GM23338 (cell line): Measurements from ENCODE around the gene CFAP77. TPM values are rescaled to one million over a fixed set of nuclear protein-coding genes. Genes with fewer than 3 reads are reported as not detected.

Experiments
- ATAC-seq: fragments of 200-7000 bp; cut with Tn5 transposase; 3 replicates; pipeline ENCODE4 v1.9.1; 2020
- DNase-seq: peaks from one replicate; pipeline ENCODE4 v3.0.0-alpha.2; 2015; ENCODE audit warnings: low spot score
- H2AFZ ChIP-seq: fragments of 200-600 bp; sonication (generic); 2 replicates; pipeline ENCODE4 v1.8.0; 2016; ENCODE audit warnings: antibody characterized with exemption, mild to moderate bottlenecking, moderate library complexity
- H3F3A ChIP-seq: fragments of 200-600 bp; sonication (generic); replicated peaks from 2 replicates; pipeline ENCODE4 v1.8.0; 2017; ENCODE audit warnings: antibody characterized with exemption, mixed run types, low read depth
- H3K27ac ChIP-seq: fragments of 200-600 bp; sonication (generic); 2 replicates; pipeline ENCODE4 v1.6.1; 2016; ENCODE audit warnings: low read depth
- H3K27me3 ChIP-seq: fragments of 200-600 bp; sonication (generic); 2 replicates; pipeline ENCODE4 v1.8.0; 2016; ENCODE audit warnings: mild to moderate bottlenecking, mixed run types, moderate library complexity; ENCODE audit not compliant: insufficient read depth
- H3K36me3 ChIP-seq: fragments of 200-600 bp; sonication (generic); 2 replicates; pipeline ENCODE4 v1.8.0; 2016; ENCODE audit warnings: mild to moderate bottlenecking; ENCODE audit not compliant: insufficient read depth
- H3K4me1 ChIP-seq: fragments of 200-600 bp; sonication (generic); 2 replicates; pipeline ENCODE4 v1.8.0; 2016; ENCODE audit warnings: mild to moderate bottlenecking, moderate library complexity; ENCODE audit not compliant: insufficient read depth
- H3K4me2 ChIP-seq: fragments of 200-600 bp; sonication (generic); 2 replicates; pipeline ENCODE4 v1.7.1; 2017; ENCODE audit warnings: mixed run types
- H3K4me3 ChIP-seq: fragments of 200-600 bp; sonication (generic); 2 replicates; pipeline ENCODE4 v1.6.1; 2016; ENCODE audit warnings: mixed run types
- H3K79me2 ChIP-seq: fragments of 200-600 bp; sonication (generic); replicated peaks from 2 replicates; pipeline ENCODE4 v1.8.0; 2017; ENCODE audit warnings: mild to moderate bottlenecking; ENCODE audit not compliant: insufficient read depth
- H3K9me2 ChIP-seq: fragments of 200-600 bp; sonication (generic); 2 replicates; pipeline ENCODE4 v1.8.0; 2017; ENCODE audit not compliant: insufficient read depth
- H4K20me1 ChIP-seq: fragments of 200-600 bp; sonication (generic); replicated peaks from 2 replicates; pipeline ENCODE4 v1.8.0; 2017; ENCODE audit warnings: mild to moderate bottlenecking; ENCODE audit not compliant: insufficient read depth
- H3K27ac Mint-ChIP-seq: 2 replicates; pipeline ENCODE4 v1.8.0; 2020; ENCODE audit warnings: inconsistent platforms, mild to moderate bottlenecking, moderate library complexity, mixed read lengths
- H3K27me3 Mint-ChIP-seq: 3 replicates; pipeline ENCODE4 v1.8.0; 2022; ENCODE audit warnings: low read depth, mild to moderate bottlenecking, moderate library complexity, mixed read lengths, inconsistent platforms; ENCODE audit not compliant: insufficient read depth, poor library complexity
- H3K36me3 Mint-ChIP-seq: 3 replicates; pipeline ENCODE4 v1.8.0; 2021; ENCODE audit warnings: low read depth, mild to moderate bottlenecking, inconsistent platforms, moderate library complexity, mixed read lengths
- H3K4me1 Mint-ChIP-seq: 3 replicates; pipeline ENCODE4 v1.8.0; 2020; ENCODE audit warnings: mild to moderate bottlenecking, inconsistent platforms, mixed read lengths
- H3K4me3 Mint-ChIP-seq: 3 replicates; pipeline ENCODE4 v1.8.0; 2021; ENCODE audit warnings: moderate library complexity, mild to moderate bottlenecking, inconsistent platforms, mixed read lengths
- H3K9me3 Mint-ChIP-seq: 3 replicates; pipeline ENCODE4 v1.8.0; 2020; ENCODE audit warnings: moderate library complexity, mild to moderate bottlenecking, inconsistent platforms, mixed read lengths
- CREB1 ChIP-seq: fragments of 250-450 bp; sonication (Bioruptor Pico); IDR thresholded peaks from 2 replicates; pipeline ENCODE4 v1.5.0; 2020; ENCODE audit warnings: low read depth, mild to moderate bottlenecking, moderate library complexity
- CTCF ChIP-seq, 2 experiments: fragments of 200-600 bp in 1 of 2; sonication (generic) in 1 of 2; conservative IDR thresholded peaks; 2 replicates each; pipeline versions ENCODE4 v1.5.1 to v1.6.1; 2016 to 2017; ENCODE audit warnings: antibody characterized with exemption in 2 of 2, low read depth in 2 of 2, mild to moderate bottlenecking in 2 of 2, moderate library complexity in 1 of 2
- ETS1 ChIP-seq: IDR thresholded peaks from 2 replicates; pipeline ENCODE4 v1.6.1; 2016; ENCODE audit warnings: antibody characterized with exemption
- EZH2 ChIP-seq: fragments of 200-600 bp; sonication (generic); IDR thresholded peaks from one replicate; pipeline ENCODE4 v1.8.0; 2017; ENCODE audit warnings: antibody characterized with exemption, mild to moderate bottlenecking, low read depth; ENCODE audit not compliant: unreplicated experiment
- EZH2phosphoT487 ChIP-seq: fragments of 200-600 bp; sonication (generic); IDR thresholded peaks from one replicate; pipeline ENCODE4 v1.8.1; 2018; ENCODE audit warnings: antibody characterized with exemption; ENCODE audit not compliant: unreplicated experiment
- JUNB ChIP-seq: IDR thresholded peaks from one replicate; pipeline ENCODE4 v1.6.1; 2016; ENCODE audit warnings: antibody characterized with exemption; ENCODE audit not compliant: unreplicated experiment
- NANOG ChIP-seq: IDR thresholded peaks from 2 replicates; pipeline ENCODE4 v1.6.1; 2016; ENCODE audit warnings: antibody characterized with exemption, borderline replicate concordance
- POLR2AphosphoS5 ChIP-seq: IDR thresholded peaks from 2 replicates; pipeline ENCODE4 v1.6.1; 2016; ENCODE audit warnings: antibody characterized with exemption, low read depth
- REST ChIP-seq: IDR thresholded peaks from one replicate; pipeline ENCODE4 v1.6.1; 2018; ENCODE audit warnings: antibody characterized with exemption; ENCODE audit not compliant: unreplicated experiment
- STAT1 ChIP-seq: IDR thresholded peaks from one replicate; pipeline ENCODE4 v1.6.1; 2016; ENCODE audit warnings: antibody characterized with exemption; ENCODE audit not compliant: unreplicated experiment
- ZNF114 ChIP-seq: fragments of 250-450 bp; sonication (Bioruptor Pico); IDR thresholded peaks from 2 replicates; pipeline ENCODE4 v1.5.0; 2020; ENCODE audit warnings: mild to moderate bottlenecking, moderate library complexity
- ZNF331 ChIP-seq: fragments of 250-450 bp; sonication (Bioruptor Pico); IDR thresholded peaks from 2 replicates; pipeline ENCODE4 v1.5.0; 2020; ENCODE audit warnings: low read depth, mild to moderate bottlenecking, moderate library complexity
- ZNF462 ChIP-seq: fragments of 250-450 bp; sonication (Bioruptor Pico); IDR thresholded peaks from 2 replicates; pipeline ENCODE4 v1.5.0; 2020; ENCODE audit warnings: mild to moderate bottlenecking, moderate library complexity
- polyA plus RNA-seq: library from polyadenylated mRNA; unstranded; fragments of >200 nt; fragmentation: Nextera tagmentation; extraction: Ambion mirVana; gene quantifications from 2 replicates; pipeline ENCODE4 v1.2.1, GENCODE V29; 2016
- total RNA-seq: library from RNA; depleted of rRNA; stranded (reverse); fragments of >200 nt; shearing (Covaris generic); gene quantifications from 2 replicates; pipeline ENCODE4 v1.2.3, GENCODE V29; 2014

CFAP77 gene
- total and polyA plus RNA-seq, 2 experiments from 2014 or later = 0.97 to 1.3 TPM

- Mint-ChIP-seq H3K36me3 (peaks cover 8% of the 10 kb centered on the region), H3K27me3 (peaks cover 4% of the 10 kb centered on the region), H3K9me3 (peaks cover 12% of the 10 kb centered on the region), H3K4me3 (no peak overlapping the region), H3K4me1 (peaks cover 6% of the 10 kb centered on the region), H3K27ac (no peak overlapping the region)
- Histone ChIP-seq H2AFZ (no peak overlapping the region; the same call in 1 of the 2 replicates), H3K27ac (no peak overlapping the region), H3F3A (no peaks in the 10 kb centered on the region), H3K9me2 (no peaks in the 10 kb centered on the region), H3K4me2 (no peak overlapping the region), H4K20me1 (no peaks in the 10 kb centered on the region), H3K79me2 (no peaks in the 10 kb centered on the region), H3K36me3 (no peaks in the 10 kb centered on the region), H3K4me3 (no peak overlapping the region), H3K4me1 (no peaks in the 10 kb centered on the region), H3K27me3 (no peaks in the 10 kb centered on the region)
- peak; percentile 52 for DNase-seq
- ATAC-seq = peak; percentile 93
- TF ChIP-seq CTCF (conservative IDR thresholded peaks at IDR 0.05; ENCODE audit: low read depth in 2 of 2) (no peak), JUNB (no peak), NANOG (no peak), REST (no peak), ZNF462 (CRISPR knock-in tag) (no peak), EZH2 (no peak), ETS1 (no peak), ZNF114 (CRISPR knock-in tag) (no peak), ZNF331 (CRISPR knock-in tag) (no peak), POLR2AphosphoS5 (no peak), EZH2phosphoT487 (no peak), CREB1 (CRISPR knock-in tag) (no peak), STAT1 (no peak)
These were observed 88.7 kb downstream of the CFAP77 start for GRCh38 chr9:132498531-132499210.
